OCI-M1 (cell line): Measurements from ENCODE around the gene CCDC47.
"Not testable (repeated sequence)": the region's sequence is repeated elsewhere in the genome, so short reads cannot be mapped to it uniquely, and the experiment has no call there.

Source experiments
- DNase-seq: peaks from one replicate; lab custom pipeline; 2025; lab: John Stamatoyannopoulos, UW

CCDC47 gene, protein sequence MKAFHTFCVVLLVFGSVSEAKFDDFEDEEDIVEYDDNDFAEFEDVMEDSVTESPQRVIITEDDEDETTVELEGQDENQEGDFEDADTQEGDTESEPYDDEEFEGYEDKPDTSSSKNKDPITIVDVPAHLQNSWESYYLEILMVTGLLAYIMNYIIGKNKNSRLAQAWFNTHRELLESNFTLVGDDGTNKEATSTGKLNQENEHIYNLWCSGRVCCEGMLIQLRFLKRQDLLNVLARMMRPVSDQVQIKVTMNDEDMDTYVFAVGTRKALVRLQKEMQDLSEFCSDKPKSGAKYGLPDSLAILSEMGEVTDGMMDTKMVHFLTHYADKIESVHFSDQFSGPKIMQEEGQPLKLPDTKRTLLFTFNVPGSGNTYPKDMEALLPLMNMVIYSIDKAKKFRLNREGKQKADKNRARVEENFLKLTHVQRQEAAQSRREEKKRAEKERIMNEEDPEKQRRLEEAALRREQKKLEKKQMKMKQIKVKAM

DNA sequence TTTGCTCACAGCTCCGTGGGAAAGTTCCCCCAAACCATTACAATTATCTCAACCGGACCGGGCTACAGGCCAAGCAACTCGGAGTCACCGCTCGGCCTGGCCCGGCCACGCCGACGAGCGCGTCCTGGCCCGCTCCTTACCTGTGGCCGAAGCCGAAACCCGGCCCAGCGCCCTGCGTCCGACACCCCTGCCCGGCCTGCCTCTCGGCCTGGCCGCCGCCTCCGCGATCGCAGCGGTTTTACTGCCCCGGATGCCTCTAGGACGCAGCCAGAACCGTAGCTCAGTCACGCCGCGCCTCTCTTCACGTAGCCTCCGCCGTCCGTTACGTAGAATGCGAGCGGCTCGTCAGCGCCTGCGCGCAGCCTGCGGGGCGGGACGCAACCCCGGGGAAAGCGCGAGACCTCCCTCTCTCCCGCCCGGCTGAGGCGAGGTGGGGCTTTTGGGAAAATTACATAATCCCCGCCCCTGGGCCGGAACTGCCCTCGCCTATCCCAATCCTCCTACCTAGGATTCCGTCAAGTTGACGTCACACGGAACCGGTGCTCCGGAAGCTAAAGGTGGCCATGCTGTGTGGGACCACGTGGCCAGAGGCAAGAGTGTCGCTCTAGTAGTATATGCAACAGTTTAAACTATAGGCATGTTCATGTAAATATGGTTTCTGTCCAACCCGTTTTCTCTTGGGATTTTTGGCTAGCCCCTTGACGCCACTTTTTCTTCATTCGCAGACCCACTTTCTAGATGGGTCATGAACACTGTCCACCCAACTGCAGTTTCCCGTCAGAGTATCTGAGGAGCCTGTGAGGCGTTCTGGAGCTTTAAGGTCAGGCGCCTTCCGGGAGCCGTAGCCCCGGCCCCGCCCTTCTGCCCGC, at the start of gene CCDC47:
TSS of gene CCDC47 (minus strand) at position 326 of the 869 bp plus-strand sequence. CDS start 7,422 bp downstream, outside the sequence.
- DNase-seq: peak; percentile 99

DNA sequence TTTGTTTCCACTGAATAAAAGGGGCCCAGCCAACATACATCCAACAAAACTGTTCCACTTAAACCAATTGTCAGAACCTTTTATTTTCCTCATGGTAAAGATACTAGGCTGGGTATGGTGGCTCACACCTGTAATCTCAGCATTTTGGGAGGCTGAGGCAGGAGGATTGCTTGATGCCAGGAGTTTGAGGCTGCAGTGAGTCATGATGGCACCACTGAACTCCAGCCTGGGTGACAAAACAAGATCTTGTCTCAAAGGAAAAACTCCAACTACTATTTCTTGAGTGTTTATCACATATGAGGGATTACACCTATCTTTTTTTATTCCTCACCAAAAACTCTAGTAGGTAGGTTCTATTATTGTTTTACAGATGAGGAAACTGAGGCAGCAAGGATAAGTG, 49.1 kb upstream of the CCDC47 start:
- DNase-seq: no peak

GRCh38 chr17:63821804-63822203, 48.4 kb upstream of the CCDC47 start:
- no peak for DNase-seq

- DNase-seq: no peak
These were observed 47.7 kb upstream of the CCDC47 start for GRCh38 chr17:63820963-63821561.

DNA sequence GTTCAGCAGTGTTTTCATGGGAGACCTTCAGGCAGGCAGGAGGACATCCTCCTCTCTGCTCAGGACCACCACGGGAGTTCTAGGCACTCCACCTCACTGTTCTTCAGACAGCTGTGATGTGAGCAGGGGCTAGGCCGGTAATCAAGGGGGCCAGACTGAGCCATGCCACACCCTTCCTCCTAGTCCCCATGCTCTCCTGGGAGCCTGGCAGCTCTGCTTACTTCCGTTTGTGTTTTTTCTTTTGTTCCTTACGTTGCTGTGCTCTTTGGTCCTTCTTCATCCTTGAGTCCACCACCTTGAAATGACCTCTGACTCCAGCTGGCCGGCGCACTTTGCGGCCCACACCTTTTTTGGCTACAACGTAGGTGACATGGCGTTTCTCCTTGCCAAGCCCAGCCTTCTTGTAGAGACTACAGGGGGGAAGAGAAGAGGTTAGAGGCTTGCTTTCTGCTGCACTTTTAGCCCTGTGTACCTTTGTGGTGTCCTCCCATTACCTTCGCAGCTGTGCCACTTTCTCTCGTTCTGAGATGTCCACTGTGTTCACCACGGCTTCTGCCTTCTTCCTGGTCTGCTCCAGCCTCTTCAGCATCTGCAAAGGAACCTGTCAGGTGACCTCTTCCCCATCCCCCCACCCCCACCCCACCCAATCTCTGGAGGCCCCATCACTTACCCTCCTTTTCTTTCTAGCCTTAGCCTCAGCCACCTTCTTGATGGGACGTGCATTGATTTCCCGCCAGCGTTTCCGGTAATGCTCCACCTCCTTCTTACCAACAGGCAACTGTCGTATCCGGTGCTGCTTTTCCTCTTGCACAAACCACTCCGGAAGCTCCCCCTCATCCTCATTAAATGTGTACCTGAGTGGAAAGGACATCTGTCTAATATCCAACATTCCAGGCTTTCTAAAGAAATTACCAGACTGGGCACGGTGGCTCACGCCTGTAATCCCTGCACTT, 46.5 kb upstream of the CCDC47 start:
- DNase-seq: no peak

DNA sequence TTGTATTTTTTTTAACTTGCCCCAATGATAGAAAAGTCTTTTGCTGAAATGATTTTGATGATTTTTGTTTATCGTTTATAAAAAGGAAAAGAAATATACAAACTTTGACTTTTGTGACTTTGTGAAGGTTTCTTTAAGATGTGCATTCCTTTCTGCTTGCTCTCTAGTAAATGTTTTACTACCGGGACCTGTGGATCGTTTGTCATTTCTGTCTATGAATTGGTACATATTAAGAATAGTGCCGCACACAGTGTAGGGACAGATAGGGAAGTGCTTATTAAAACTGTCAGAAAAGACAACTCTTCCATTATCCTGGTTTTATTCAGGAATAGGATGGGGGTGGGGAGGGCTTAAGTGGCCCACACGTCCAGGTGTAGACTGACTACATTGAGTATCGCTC, 45.7 kb upstream of the CCDC47 start:
- no peak for DNase-seq

DNA sequence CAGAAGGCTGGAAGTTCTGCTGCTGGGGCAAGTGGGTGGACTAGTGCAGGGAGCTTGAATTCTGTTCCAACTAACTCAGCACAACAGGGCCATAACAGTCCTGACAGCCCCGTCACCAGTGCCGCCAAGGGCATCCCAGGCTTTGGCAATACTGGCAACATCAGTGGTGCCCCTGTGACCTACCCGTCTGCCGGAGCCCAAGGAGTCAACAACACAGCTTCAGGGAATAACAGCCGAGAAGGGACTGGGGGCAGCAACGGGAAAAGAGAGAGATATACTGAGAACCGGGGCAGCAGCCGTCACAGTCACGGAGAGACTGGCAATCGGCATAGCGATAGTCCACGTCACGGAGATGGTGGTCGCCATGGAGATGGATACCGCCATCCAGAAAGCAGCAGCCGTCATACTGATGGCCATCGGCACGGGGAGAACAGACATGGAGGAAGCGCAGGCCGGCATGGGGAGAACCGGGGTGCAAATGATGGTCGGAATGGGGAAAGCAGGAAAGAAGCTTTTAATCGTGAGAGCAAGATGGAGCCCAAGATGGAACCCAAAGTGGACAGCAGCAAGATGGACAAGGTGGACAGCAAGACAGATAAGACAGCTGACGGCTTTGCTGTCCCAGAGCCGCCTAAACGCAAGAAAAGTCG, 44.5 kb upstream of the CCDC47 start:
- no peak for DNase-seq

- DNase-seq: no peak
These were observed 43.3 kb upstream of the CCDC47 start for GRCh38 chr17:63816669-63817068.

DNA sequence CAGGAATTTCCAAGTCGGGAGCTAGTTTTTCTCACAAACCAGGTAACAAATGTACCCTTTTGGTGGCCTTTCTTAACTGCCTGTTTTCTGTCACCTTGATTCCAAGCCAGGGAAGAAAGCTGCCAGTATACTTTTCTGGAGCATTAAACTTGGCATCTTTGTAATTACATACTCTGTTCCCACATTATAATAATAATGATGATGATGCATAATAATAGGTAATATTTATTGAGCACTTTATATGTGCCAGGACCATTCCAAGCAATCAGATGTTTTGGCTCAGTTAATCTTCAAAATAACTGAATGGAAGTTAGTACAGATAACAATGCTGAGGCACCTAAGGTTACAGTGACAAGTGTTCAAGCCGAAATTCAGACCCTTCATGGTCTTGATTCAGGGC, 42.7 kb upstream of the CCDC47 start:
- no peak for DNase-seq

DNA sequence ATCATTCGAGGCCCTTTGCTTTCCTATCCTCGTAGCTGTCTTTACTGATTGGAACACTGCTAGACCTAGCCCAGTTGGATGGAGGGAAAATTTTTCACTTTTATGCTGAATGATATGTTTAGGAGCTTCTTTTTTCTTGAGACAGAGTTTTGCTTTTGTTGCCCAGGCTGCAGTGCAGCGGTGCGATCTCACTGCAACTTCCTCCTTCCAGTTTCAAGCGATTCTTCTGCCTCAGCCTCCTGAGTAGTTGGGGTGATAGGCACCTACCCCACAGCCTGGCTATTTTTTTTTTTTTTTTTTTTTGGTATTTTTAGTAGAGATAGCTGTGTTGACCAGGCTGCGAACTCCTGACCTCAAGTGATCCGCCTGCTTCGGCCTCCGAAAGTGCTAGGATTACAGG, 36.6 kb upstream of the CCDC47 start:
- DNase-seq: no peak

DNA sequence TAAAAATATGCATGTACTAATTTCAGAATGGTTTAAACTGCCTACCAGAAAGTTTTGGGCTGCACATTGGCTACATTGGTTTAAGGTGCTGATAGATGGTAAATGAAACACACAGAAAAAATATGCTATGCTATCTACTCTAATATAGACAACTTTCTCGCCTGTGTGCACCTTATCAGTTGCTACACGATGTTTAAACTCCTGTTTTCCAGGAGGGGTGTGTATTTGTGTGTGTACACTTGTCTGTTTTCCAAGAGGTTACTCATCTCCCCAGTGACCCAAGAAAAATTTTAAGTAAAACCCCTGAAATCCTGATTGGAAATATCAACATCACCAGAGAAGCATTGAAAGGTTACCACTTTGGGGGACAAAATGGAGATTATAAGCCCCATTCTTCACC, 32.2 kb upstream of the CCDC47 start:
- no peak for DNase-seq

GRCh38 chr17:63804328-63804727, 30.9 kb upstream of the CCDC47 start:
- no peak for DNase-seq

- DNase-seq: no peak
These were observed 27.4 kb upstream of the CCDC47 start for GRCh38 chr17:63800783-63801182.

- DNase-seq: no peak
These were observed 25.2 kb upstream of the CCDC47 start for GRCh38 chr17:63798572-63799106.

DNA sequence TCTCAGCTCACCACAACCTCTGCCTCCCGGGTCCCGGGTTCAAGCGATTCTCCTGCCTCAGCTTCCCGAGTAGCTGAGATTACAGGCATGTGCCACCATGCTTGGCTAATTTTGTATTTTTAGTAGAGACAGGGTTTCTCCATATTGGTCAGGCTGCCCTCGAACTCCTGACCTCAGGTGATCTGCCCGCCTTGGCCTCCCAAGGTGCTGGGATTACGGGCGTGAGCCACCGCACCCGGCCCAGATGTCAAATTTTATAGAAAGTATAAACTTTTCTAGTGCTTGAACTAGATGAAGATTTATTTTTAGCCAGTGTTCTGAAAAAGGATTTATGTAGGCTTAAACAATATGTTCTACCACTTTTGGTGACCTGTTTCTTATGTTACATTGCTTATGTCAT, 23.0 kb upstream of the CCDC47 start:
- not testable (repeated sequence) for DNase-seq

GRCh38 chr17:63792055-63792729, 18.8 kb upstream of the CCDC47 start:
- no peak for DNase-seq

GRCh38 chr17:63790057-63790456, 16.7 kb upstream of the CCDC47 start:
- DNase-seq: peak; percentile 5

DNA sequence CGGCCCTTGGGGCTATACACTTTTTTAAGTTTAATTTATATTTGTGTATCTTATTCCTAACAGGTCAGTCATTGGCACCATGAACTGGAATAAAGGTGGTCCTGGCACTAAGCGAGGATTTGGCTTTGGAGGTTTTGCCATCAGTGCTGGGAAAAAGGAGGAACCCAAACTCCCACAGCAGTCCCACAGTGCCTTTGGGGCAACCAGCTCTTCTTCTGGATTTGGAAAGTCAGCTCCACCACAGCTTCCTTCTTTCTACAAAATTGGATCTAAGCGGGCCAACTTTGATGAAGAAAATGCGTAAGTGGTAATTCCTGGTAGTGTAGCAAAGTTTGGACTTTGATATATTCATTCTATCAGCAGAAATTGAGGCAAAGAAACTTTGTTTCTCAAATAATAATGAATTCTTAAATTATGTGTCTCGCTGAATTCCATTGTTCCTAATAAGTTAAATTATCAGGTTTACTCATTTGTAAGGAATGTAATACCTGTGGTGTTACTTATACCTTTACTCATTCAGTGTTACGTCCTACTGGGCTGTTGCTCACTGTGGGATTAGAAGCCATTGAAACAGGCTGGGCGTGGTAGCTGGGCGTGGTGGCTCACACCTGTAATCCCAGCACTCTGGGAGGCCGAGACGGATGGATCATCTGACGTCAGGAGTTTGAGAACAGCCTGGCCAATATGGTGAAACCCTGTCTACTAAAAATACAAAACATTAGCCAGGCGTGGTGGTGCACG, 13.7 kb upstream of the CCDC47 start:
- no peak for DNase-seq

GRCh38 chr17:63786117-63786516, 12.7 kb upstream of the CCDC47 start:
- DNase-seq: no peak
